IMR-90 (cell line): ENCODE results near the gene PTGES. TPM values are rescaled to one million over a fixed set of nuclear protein-coding genes. Genes with fewer than 3 reads are reported as not detected.

Source experiments
- ATAC-seq: fragments of 200-7000 bp; cut with Tn5 transposase; 2 replicates; pipeline ENCODE4 v1.9.1; 2020; ENCODE audit warnings: low read depth, mild to moderate bottlenecking, moderate library complexity
- BruUV-seq: library from RNA; stranded (reverse); fragments of 400-500 nt; replicated peaks from 2 replicates; lab custom pipeline; 2021; lab: Mats Ljungman, UMichigan
- CTCF ChIA-PET: fragments of 300-600 bp; formaldehyde crosslinking; extraction: SDS; loops from one replicate; lab custom pipeline; 2021; ENCODE audit warnings: antibody characterized with exemption; lab: Yijun Ruan, JAX
- POLR2A ChIA-PET: fragments of 300-600 bp; sonication (Branson Sonifier 250); formaldehyde crosslinking; loops from one replicate; lab custom pipeline; 2022; ENCODE audit warnings: antibody characterized with exemption; ENCODE audit not compliant: unreplicated experiment; lab: Charles Lee
- DNase-seq: peaks from one replicate; pipeline ENCODE4 v3.0.0; 2013
- H2AFZ ChIP-seq: replicated peaks from 2 replicates; pipeline ENCODE3; 2013; ENCODE audit warnings: low read length, mild to moderate bottlenecking; ENCODE audit not compliant: poor library complexity
- H2AK5ac ChIP-seq: 2 replicates; pipeline ENCODE4 v1.6.1; 2013; ENCODE audit warnings: low read depth, low read length, inconsistent platforms
- H2AK9ac ChIP-seq: replicated peaks from 2 replicates; pipeline ENCODE3; 2013; ENCODE audit warnings: mild to moderate bottlenecking, low read depth, low read length, moderate library complexity; ENCODE audit not compliant: poor library complexity
- H2BK120ac ChIP-seq: 2 replicates; pipeline ENCODE4 v1.6.1; 2013; ENCODE audit warnings: low read depth, low read length, inconsistent platforms
- H2BK15ac ChIP-seq: 3 replicates; pipeline ENCODE4 v1.6.1; 2013; ENCODE audit warnings: low read depth, low read length, inconsistent platforms
- H2BK20ac ChIP-seq: 2 replicates; pipeline ENCODE4 v1.6.1; 2013; ENCODE audit warnings: low read depth, mild to moderate bottlenecking, inconsistent platforms, low read length, moderate library complexity
- H2BK5ac ChIP-seq: 2 replicates; pipeline ENCODE4 v1.6.1; 2013; ENCODE audit warnings: mild to moderate bottlenecking, low read depth, low read length, inconsistent platforms; ENCODE audit not compliant: poor library complexity, severe bottlenecking
- H3K14ac ChIP-seq: replicated peaks from 2 replicates; pipeline ENCODE4 v1.6.1; 2013; ENCODE audit warnings: low read depth, low read length, inconsistent platforms
- H3K18ac ChIP-seq: 2 replicates; pipeline ENCODE4 v1.6.1; 2013; ENCODE audit warnings: low read depth, low read length, control low read depth
- H3K23ac ChIP-seq: 2 replicates; pipeline ENCODE4 v1.6.1; 2013; ENCODE audit warnings: low read depth, low read length, inconsistent platforms
- H3K27ac ChIP-seq: 2 replicates; pipeline ENCODE4 v1.5.1; 2013; ENCODE audit warnings: mild to moderate bottlenecking, control low read depth, low read length; ENCODE audit not compliant: insufficient read depth
- H3K27me3 ChIP-seq: 2 replicates; pipeline ENCODE4 v1.6.1; 2013; ENCODE audit warnings: low read length; ENCODE audit not compliant: control insufficient read depth, insufficient read depth
- H3K36me3 ChIP-seq: 2 replicates; pipeline ENCODE4 v1.6.1; 2013; ENCODE audit warnings: low read length, mixed read lengths; ENCODE audit not compliant: control insufficient read depth, insufficient read depth
- H3K4ac ChIP-seq: 2 replicates; pipeline ENCODE4 v1.6.1; 2013; ENCODE audit warnings: low read depth, low read length, inconsistent platforms
- H3K4me1 ChIP-seq: 2 replicates; pipeline ENCODE4 v1.6.1; 2013; ENCODE audit warnings: low read length, mixed read lengths; ENCODE audit not compliant: control insufficient read depth, insufficient read depth
- H3K4me2 ChIP-seq: 2 replicates; pipeline ENCODE4 v1.6.1; 2013; ENCODE audit warnings: low read depth, mild to moderate bottlenecking, control low read depth, low read length, moderate library complexity
- H3K4me3 ChIP-seq: 2 replicates; pipeline ENCODE4 v1.5.1; 2013; ENCODE audit warnings: low read depth, mild to moderate bottlenecking, control low read depth, low read length, moderate library complexity; ENCODE audit not compliant: insufficient read depth
- H3K56ac ChIP-seq: 2 replicates; pipeline ENCODE4 v1.6.1; 2013; ENCODE audit warnings: low read length, inconsistent platforms; ENCODE audit not compliant: insufficient read depth; ENCODE audit errors: extremely low read depth
- H3K79me1 ChIP-seq, 2 experiments: 2 replicates each; pipeline ENCODE4 v1.6.1; 2013; ENCODE audit warnings: low read length in 2 of 2, inconsistent platforms in 1 of 2, low read depth in 1 of 2
- H3K9ac ChIP-seq: 2 replicates; pipeline ENCODE4 v1.6.1; 2013; ENCODE audit warnings: low read depth, low read length, control low read depth
- H3K9me1 ChIP-seq: 2 replicates; pipeline ENCODE4 v1.6.1; 2013; ENCODE audit warnings: low read length, inconsistent platforms; ENCODE audit not compliant: insufficient read depth
- H3K9me3 ChIP-seq: 2 replicates; pipeline ENCODE4 v1.6.1; 2013; ENCODE audit warnings: low read length; ENCODE audit not compliant: control insufficient read depth, insufficient read depth
- H4K20me1 ChIP-seq: 2 replicates; pipeline ENCODE4 v1.6.1; 2013; ENCODE audit warnings: low read length, inconsistent platforms; ENCODE audit not compliant: insufficient read depth
- H4K5ac ChIP-seq: 2 replicates; pipeline ENCODE4 v1.6.1; 2013; ENCODE audit warnings: mild to moderate bottlenecking, low read depth, low read length, control low read depth
- H4K8ac ChIP-seq, 2 experiments: 2 replicates each; pipeline ENCODE4 v1.6.1; 2013; ENCODE audit warnings: low read depth in 2 of 2, low read length in 2 of 2, control low read depth in 1 of 2, inconsistent platforms in 1 of 2
- H4K91ac ChIP-seq: 2 replicates; pipeline ENCODE4 v1.6.1; 2013; ENCODE audit warnings: low read depth, low read length, inconsistent platforms; ENCODE audit not compliant: insufficient read depth
- MAZ ChIP-seq: IDR thresholded peaks from 2 replicates; pipeline ENCODE4 v1.6.1; 2012; ENCODE audit warnings: low read depth, mild to moderate bottlenecking, low read length, improper control_type of control experiment, moderate library complexity, borderline replicate concordance
- WGBS, 2 experiments: methylation state at CpG; one replicate each; pipeline versions ENCODE4 v1.1.5 to v1.1.7; 2013; ENCODE audit warnings: missing lambda C conversion rate in 2 of 2; ENCODE audit not compliant: insufficient read length in 1 of 2; ENCODE audit errors: extremely low coverage in 2 of 2; 5-methylcytosine and 5-hydroxymethylcytosine counted together
- dilution Hi-C: fragments of 300-500 bp; cut with HindIII; formaldehyde crosslinking; loops from one replicate; pipeline ENCODE4 v1.14.3; 2018; ENCODE audit warnings: low sequenced_read_pairs; ENCODE audit not compliant: unreplicated experiment
- in situ Hi-C: fragments of 300-500 bp; cut with MboI; formaldehyde crosslinking; loops from 3 replicates; pipeline ENCODE4 v1.14.3; 2019; ENCODE audit warnings: low sequenced_read_pairs, inconsistent platforms, mixed read lengths
- intact Hi-C: fragments of 100-400 bp; cut with micrococcal nuclease; formaldehyde crosslinking; loops from 2 replicates; pipeline ENCODE4 v1.10.0; 2022
- polyA plus RNA-seq, 3 experiments: library from polyadenylated mRNA; depleted of rRNA; stranded (reverse); fragments of >200 nt; gene quantifications; 2 replicates each; pipeline ENCODE4 v1.2.3, GENCODE V29; 2012; ENCODE audit warnings: low replicate concordance in 1 of 3
- total RNA-seq: library from RNA; depleted of rRNA; stranded (reverse); fragments of >200 nt; gene quantifications from 2 replicates; pipeline ENCODE4 v1.2.3, GENCODE V29; 2012

PTGES gene
- total and polyA plus RNA-seq, 2 of the 4 experiments (the other 2 are of a cell fraction) = 3.2 to 6.3 TPM

DNA sequence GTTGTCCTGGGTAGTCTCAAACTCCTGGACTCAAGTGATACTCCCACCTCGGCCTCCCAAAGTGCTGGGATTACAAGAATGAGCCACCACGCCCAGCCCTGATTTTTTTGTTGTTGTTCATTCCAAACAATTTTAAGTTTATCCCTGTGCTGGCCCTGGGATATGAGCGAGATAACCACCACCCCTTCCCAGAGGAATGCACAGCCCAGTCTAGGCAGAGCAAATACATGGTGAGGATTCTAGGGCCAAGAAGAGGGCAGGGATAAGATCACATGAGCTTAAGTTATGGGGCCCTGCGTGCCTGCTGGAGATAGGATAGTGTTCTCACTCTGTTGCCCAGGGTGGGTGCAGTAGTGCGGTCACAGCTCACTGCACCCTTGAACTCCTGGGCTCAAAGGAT lies 29.1 kb upstream of the PTGES start:
- Histone ChIP-seq H2BK20ac (peak overlapping the region; percentile 77), H3K79me1 (no peaks in the 10 kb centered on the region), H3K14ac (peak overlapping the region; percentile 10), H2AK9ac (peak overlapping the region; percentile 65), H2AFZ (peak overlapping the region; percentile 48), H4K91ac (peak overlapping the region; percentile 87), H3K36me3 (no peaks in the 10 kb centered on the region), H4K20me1 (no peaks in the 10 kb centered on the region), H3K4me2 (no peak overlapping the region), H3K9me1 (peaks cover 14% of the 10 kb centered on the region; the same call in 1 of the 2 replicates), H4K5ac (peak overlapping the region; percentile 62), H3K56ac (peak overlapping the region; percentile 28; the same call in 1 of the 2 replicates), H2AK5ac (peak overlapping the region; percentile 84), H2BK5ac (no peak overlapping the region), H3K4me1 (peaks cover 9% of the 10 kb centered on the region), H3K23ac (peak overlapping the region; percentile 59; the same call in 1 of the 2 replicates), H3K4ac (peak overlapping the region; percentile 44), H3K4me3 (no peak overlapping the region), H3K9me3 (no peaks in the 10 kb centered on the region), H2BK120ac (peak overlapping the region; percentile 63), H3K27ac (peak overlapping the region; percentile 16; the same call in 1 of the 2 replicates), H4K8ac (peak overlapping the region; percentile 56 to 61; a peak in 2 of 4 replicates), H3K9ac (no peak overlapping the region), H2BK15ac (peak overlapping the region; percentile 39; the same call in 2 of the 3 replicates), H3K27me3 (peaks cover 2% of the 10 kb centered on the region), H3K18ac (peak overlapping the region; percentile 31)
- TF ChIP-seq MAZ = no peak
- ATAC-seq (peak; percentile 34), DNase-seq (no peak)
- in situ Hi-C loops (loop anchor here (5.0 kb wide), 3 partner anchors 45 to 650 kb away; no protein-coding TSS in a partner anchor), intact Hi-C loops (loop anchor here (5.0 kb wide), 1 partner anchor 645 kb away; no protein-coding TSS in a partner anchor), dilution Hi-C loops (no loop called here)
- ChIA-PET CTCF (interaction anchor here (1.4 to 4.2 kb wide), 2 partner anchors 44 to 55 kb away, joined by 6 to 14 read pairs; no protein-coding TSS in a partner anchor), POLR2A (no interaction called here)
- whole genome bisulfite sequencing, 2 experiments = 100% methylated on average over 2 of the region's 5 CpGs; no CpG with 5 or more reads in 1 of the 2 experiments
- no TSS peak for BruUV-seq
